Naive thymus-derived CD4-positive, alpha-beta T cell (primary cell): Measurements from ENCODE around the gene AKAP8L. TPM values are rescaled to one million over a fixed set of nuclear protein-coding genes. Genes with fewer than 3 reads are reported as not detected.
A peak's percentile ranks its signal among the peaks of the same experiment; 100 is the strongest.

ENCODE experiments used
- ATAC-seq: fragments of 150-1000 bp; cut with Tn5 transposase; 2 replicates; pipeline ENCODE4 v1.10.0; 2021; ENCODE audit warnings: mild to moderate bottlenecking, moderate library complexity
- CTCF ChIA-PET: fragments of 350-600 bp; sonication (Branson Sonifier 250); formaldehyde crosslinking; loops from one replicate; lab custom pipeline; 2021; ENCODE audit warnings: antibody characterized with exemption; lab: Charles Lee
- POLR2A ChIA-PET: fragments of 350-600 bp; sonication (Branson Sonifier 250); formaldehyde crosslinking; loops from one replicate; lab custom pipeline; 2021; ENCODE audit warnings: antibody characterized with exemption, inconsistent platforms; lab: Charles Lee
- DNase-seq, 9 donors: peaks; one replicate each; pipeline versions ENCODE4 v3.0.0 to v3.0.0-alpha.2; 2020 to 2022; ENCODE audit warnings: mixed read lengths in 1 of 9
- H3K27ac ChIP-seq: one replicate; pipeline ENCODE4 v1.7.0; 2013; ENCODE audit warnings: mild to moderate bottlenecking, low read depth, low read length, moderate library complexity
- H3K27me3 ChIP-seq, 2 donors: one replicate each; pipeline ENCODE4 v1.7.0; 2013; ENCODE audit warnings: low read length in 2 of 2, mild to moderate bottlenecking in 2 of 2, moderate library complexity in 2 of 2; ENCODE audit not compliant: control insufficient read depth in 2 of 2, insufficient read depth in 2 of 2
- H3K36me3 ChIP-seq, 3 experiments: 1 replicate in 2 of 3; 2 replicates in 1 of 3; pipeline ENCODE4 v1.7.0; 2013; ENCODE audit warnings: low read length in 3 of 3, mild to moderate bottlenecking in 3 of 3, moderate library complexity in 1 of 3; ENCODE audit not compliant: insufficient read depth in 3 of 3, control insufficient read depth in 2 of 3
- H3K4me1 ChIP-seq, 2 donors: one replicate each; pipeline ENCODE4 v1.7.0; 2013; ENCODE audit warnings: low read length in 2 of 2, mild to moderate bottlenecking in 2 of 2, moderate library complexity in 1 of 2; ENCODE audit not compliant: control insufficient read depth in 2 of 2, insufficient read depth in 2 of 2
- H3K4me3 ChIP-seq: 2 replicates; pipeline ENCODE4 v1.7.0; 2013; ENCODE audit warnings: mild to moderate bottlenecking, low read length
- H3K9me3 ChIP-seq, 3 experiments: 1 replicate in 2 of 3; 2 replicates in 1 of 3; pipeline ENCODE4 v1.7.0; 2013; ENCODE audit warnings: low read length in 3 of 3; ENCODE audit not compliant: control insufficient read depth in 2 of 3
- H3K27ac Mint-ChIP-seq, 9 donors: one replicate each; pipeline ENCODE4 v1.8.0; 2020 to 2022; ENCODE audit warnings: mixed read lengths in 9 of 9, mild to moderate bottlenecking in 8 of 9, moderate library complexity in 5 of 9, inconsistent platforms in 2 of 9
- H3K27me3 Mint-ChIP-seq, 5 donors: one replicate each; pipeline ENCODE4 v1.8.0; 2021 to 2022; ENCODE audit warnings: mixed read lengths in 5 of 5, mild to moderate bottlenecking in 1 of 5
- H3K36me3 Mint-ChIP-seq, 5 donors: one replicate each; pipeline ENCODE4 v1.8.0; 2020 to 2022; ENCODE audit warnings: mixed read lengths in 5 of 5, mild to moderate bottlenecking in 3 of 5, inconsistent platforms in 1 of 5
- H3K4me1 Mint-ChIP-seq, 7 donors: one replicate each; pipeline ENCODE4 v1.8.0; 2020 to 2022; ENCODE audit warnings: mixed read lengths in 7 of 7, mild to moderate bottlenecking in 3 of 7, inconsistent platforms in 1 of 7
- H3K4me3 Mint-ChIP-seq, 10 donors: one replicate each; pipeline ENCODE4 v1.8.0; 2020 to 2022; ENCODE audit warnings: mild to moderate bottlenecking in 10 of 10, mixed read lengths in 10 of 10, moderate library complexity in 6 of 10, inconsistent platforms in 2 of 10
- H3K9me3 Mint-ChIP-seq, 11 donors: one replicate each; pipeline ENCODE4 v1.8.0; 2020 to 2022; ENCODE audit warnings: mixed read lengths in 11 of 11, mild to moderate bottlenecking in 4 of 11, inconsistent platforms in 1 of 11, moderate library complexity in 1 of 11
- intact Hi-C, 2 donors: fragments of 100-400 bp; cut with micrococcal nuclease; formaldehyde crosslinking; loops; one replicate each; pipeline ENCODE4 v1.15.1; 2023
- polyA plus RNA-seq, 2 donors: library from polyadenylated mRNA; unstranded; fragments of 300-500 nt; fragmentation: Illumina TruSeq; gene quantifications; one replicate each; pipeline ENCODE4 v1.2.3, GENCODE V29; 2021
- total RNA-seq, 6 experiments: library from RNA in 5 of 6; stranded (reverse) in 5 of 6; gene quantifications; 1 replicate in 5 of 6; 2 replicates in 1 of 6; pipeline ENCODE4 v1.2.3 and lab custom pipeline; 2021 to 2026

AKAP8L gene
- total and polyA plus RNA-seq, 7 experiments from 2014 or later, result 39.9 to 208 (median 141) TPM

DNA sequence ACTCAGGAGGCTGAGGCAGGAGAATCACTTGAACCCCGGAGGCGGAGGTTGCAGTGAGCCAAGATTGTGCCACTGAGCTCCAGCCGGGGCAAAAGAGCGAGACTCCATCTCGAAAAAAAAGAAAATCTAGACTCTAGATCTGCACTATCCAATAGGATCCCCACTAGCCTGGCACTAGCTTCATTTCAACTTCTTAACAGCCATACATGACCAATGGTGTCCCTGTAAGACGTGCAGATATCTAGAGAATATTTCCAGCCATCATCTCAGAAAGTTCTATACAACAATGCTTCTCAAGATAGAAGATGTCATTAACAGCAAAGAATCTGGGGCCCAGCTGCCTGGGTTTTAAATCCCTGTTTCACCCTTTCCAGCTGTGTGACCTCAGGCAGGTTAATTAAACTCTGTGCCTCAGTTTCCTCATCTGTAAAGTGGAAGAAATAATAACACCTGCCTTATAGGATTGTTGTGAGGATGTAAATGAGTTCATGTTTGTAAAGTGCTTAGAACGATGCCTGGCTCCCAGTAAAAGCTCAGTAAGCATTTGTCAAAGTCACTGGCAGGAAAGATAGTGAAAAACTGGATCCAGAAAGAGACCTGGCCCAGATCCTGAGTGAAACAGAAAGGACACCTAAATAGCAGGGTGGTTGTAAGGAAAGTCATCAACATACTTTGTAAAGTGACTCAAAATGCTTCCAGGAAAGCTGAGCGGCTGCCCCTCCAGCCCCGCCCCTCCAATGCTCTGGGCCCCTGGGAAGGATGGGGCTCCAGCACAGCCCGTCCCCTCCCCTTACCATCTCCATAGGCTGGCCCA, 17.4 kb upstream of the AKAP8L start:
- peaks cover 13 to 22% (median 17%) of the 10 kb centered on the region in 7 donors for H3K4me1 Mint-ChIP-seq
- H3K4me3 ChIP-seq, result no peak overlapping the region
- H3K4me3 Mint-ChIP-seq, result no peak overlapping the region
- no peaks in the 10 kb centered on the region for H3K27me3 ChIP-seq
- peaks cover 0 to 2% (median 0%) of the 10 kb centered on the region in 5 donors for H3K27me3 Mint-ChIP-seq
- H3K9me3 Mint-ChIP-seq, result peaks cover 0 to 2% (median 0%) of the 10 kb centered on the region in 11 donors
- ChIA-PET POLR2A (interaction anchor here (0.9 to 2.4 kb wide), 3 partner anchors 14 to 17 kb away, joined by 7 to 12 read pairs (median 8); partner anchors contain the start of genes AKAP8L and WIZ), CTCF (interaction anchor here (0.7 to 1.0 kb wide), 4 partner anchors 9 to 137 kb away, joined by 3 read pairs; partner anchors contain the start of gene AKAP8L)
- H3K9me3 ChIP-seq, result no peaks in the 10 kb centered on the region
- peak overlapping the region in 1 of 9 donors; percentile 30 for H3K27ac Mint-ChIP-seq
- ATAC-seq, result no peak
- H3K36me3 Mint-ChIP-seq, result peaks cover 0 to 7% (median 0%) of the 10 kb centered on the region in 5 donors
- H3K4me1 ChIP-seq, result peaks cover 7 to 13% of the 10 kb centered on the region in 2 donors
- no peaks in the 10 kb centered on the region for H3K36me3 ChIP-seq
- no peak overlapping the region for H3K27ac ChIP-seq
- intact Hi-C loops, result no loop called here
- no peak for DNase-seq

DNA sequence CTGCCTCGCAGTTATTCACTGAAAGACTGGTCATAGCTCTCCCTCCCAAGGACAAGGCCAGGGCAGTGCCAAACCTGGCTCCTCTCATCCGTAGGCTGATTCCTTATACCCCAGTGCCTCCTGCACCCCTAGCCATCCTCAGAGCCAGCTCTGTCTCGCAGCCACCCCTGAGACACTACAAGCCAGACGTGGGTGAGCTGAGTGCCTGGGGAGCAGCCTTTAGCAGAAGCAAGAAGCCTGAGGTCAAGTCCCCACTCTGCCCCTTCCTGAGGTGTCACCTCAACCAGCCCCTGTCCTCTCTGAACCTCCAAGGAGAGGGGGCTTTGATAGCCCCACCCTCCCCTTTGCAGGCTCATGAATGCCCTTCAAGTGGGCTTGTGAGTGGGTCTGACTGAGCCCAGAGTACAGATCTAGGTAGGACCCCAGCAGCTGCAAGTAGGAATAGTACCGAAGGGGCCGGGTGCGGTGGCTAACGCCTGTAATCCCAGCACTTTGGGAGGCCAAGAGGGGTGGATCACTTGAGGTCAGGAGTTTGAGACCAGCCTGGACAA, 14.8 kb upstream of the AKAP8L start:
- H3K9me3 ChIP-seq, result no peaks in the 10 kb centered on the region
- H3K27ac Mint-ChIP-seq, result peak overlapping the region; percentile 85 to 98 (median 94)

DNA sequence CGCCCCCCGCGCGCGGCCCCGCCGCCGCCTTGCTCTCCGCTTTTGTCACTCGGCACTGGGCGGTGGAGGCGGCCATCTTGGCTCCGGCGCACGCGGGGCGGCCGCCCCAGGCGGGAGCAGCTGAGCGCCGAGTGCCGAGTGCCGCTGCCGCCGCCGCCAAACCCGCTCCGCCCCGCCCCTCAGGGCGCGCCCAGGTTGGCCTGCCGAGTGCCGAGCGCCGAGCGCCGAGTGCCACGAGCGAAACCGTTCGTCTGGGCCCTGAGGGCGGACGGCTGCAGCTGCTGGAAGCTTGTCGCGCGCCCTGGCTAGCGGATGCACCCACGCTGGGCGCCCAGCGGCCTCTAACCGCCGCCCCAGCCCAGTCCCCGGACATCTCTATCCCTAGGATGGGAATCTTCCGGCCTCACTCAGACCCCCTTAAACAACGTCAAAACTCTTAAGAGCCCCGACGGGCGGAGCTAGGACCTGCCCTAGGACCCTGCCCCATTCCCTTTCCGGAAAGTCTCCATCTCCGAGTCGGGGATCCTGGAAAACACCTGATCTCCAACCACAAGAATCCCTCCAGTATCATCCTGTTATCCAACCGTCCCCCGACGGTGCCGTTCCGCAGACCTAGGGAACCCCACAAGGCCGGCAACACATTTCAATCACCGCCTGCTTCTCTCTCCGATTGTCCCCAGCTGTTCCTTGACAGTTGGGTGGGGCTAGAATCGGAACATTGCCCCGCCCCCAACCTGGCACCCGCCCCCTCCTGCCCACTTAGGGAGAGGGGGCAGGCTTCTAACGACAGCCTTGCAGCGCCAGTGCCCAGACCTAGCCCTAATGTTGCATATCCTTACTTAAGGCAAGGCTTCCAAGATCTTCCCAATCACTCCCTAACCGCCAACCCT, 14.1 kb upstream of the AKAP8L start:
- intact Hi-C loops, result loop anchor here (1.0 to 2.0 kb wide), 9 partner anchors 14 to 123 kb away; partner anchors contain the start of genes AKAP8 (in 2 of the 2) and WIZ (in 1 of the 2)
- peak overlapping the region; percentile 90 for H3K27ac ChIP-seq
- peaks cover 0 to 21% (median 0%) of the 10 kb centered on the region in 3 experiments for H3K36me3 ChIP-seq
- Mint-ChIP-seq H3K9me3 (peaks cover 0 to 1% (median 0%) of the 10 kb centered on the region in 11 donors), H3K4me3 (peak overlapping the region; percentile 86 to 99 (median 97)), H3K27me3 (peaks cover 0 to 2% (median 0%) of the 10 kb centered on the region in 5 donors), H3K27ac (peak overlapping the region; percentile 85 to 98 (median 94)), H3K4me1 (peaks cover 24 to 32% (median 29%) of the 10 kb centered on the region in 7 donors), H3K36me3 (peaks cover 0 to 8% (median 0%) of the 10 kb centered on the region in 5 donors)
- peaks cover 15 to 26% of the 10 kb centered on the region in 2 donors for H3K4me1 ChIP-seq
- ChIA-PET CTCF (interaction anchor here (0.6 to 1.8 kb wide), 4 partner anchors 13 to 880 kb away, joined by 3 to 20 read pairs (median 4); partner anchors contain the start of gene AKAP8L), POLR2A (interaction anchor here (0.7 to 5.2 kb wide), 16 partner anchors 9 to 141 kb away, joined by 3 to 58 read pairs (median 4); partner anchors contain the start of genes AKAP8 and AKAP8L)
- no peaks in the 10 kb centered on the region for H3K9me3 ChIP-seq
- no peaks in the 10 kb centered on the region for H3K27me3 ChIP-seq
- peak; percentile 87 to 95 (median 92) for DNase-seq
- peak; percentile 99 for ATAC-seq
- peak overlapping the region; percentile 96 for H3K4me3 ChIP-seq

More for the DNA sequence above, 14.8 kb upstream of the AKAP8L start:
- DNase-seq, result no peak
- peaks cover 24 to 32% (median 28%) of the 10 kb centered on the region in 7 donors for H3K4me1 Mint-ChIP-seq
- H3K27me3 Mint-ChIP-seq, result peaks cover 0 to 2% (median 0%) of the 10 kb centered on the region in 5 donors
- ChIA-PET POLR2A (interaction anchor here (0.6 to 5.2 kb wide), 15 partner anchors 8 to 763 kb away, joined by 3 to 58 read pairs (median 5); partner anchors contain the start of genes AKAP8 and AKAP8L), CTCF (interaction anchor here (0.6 to 1.8 kb wide), 4 partner anchors 14 to 166 kb away, joined by 3 to 20 read pairs (median 4); partner anchors contain the start of gene AKAP8L)
- H3K4me3 ChIP-seq, result peak overlapping the region; percentile 96
- H3K4me3 Mint-ChIP-seq, result peak overlapping the region; percentile 86 to 99 (median 97)
- peaks cover 0 to 7% (median 0%) of the 10 kb centered on the region in 5 donors for H3K36me3 Mint-ChIP-seq
- ATAC-seq, result no peak
- no peaks in the 10 kb centered on the region for H3K27me3 ChIP-seq
- H3K4me1 ChIP-seq, result peaks cover 15 to 26% of the 10 kb centered on the region in 2 donors
- peak overlapping the region; percentile 90 for H3K27ac ChIP-seq
- H3K36me3 ChIP-seq, result peaks cover 0 to 14% (median 0%) of the 10 kb centered on the region in 3 experiments
- peaks cover 0 to 2% (median 0%) of the 10 kb centered on the region in 11 donors for H3K9me3 Mint-ChIP-seq
- intact Hi-C loops, result loop anchor here in 1 of 2 donors (2.0 kb wide), 2 partner anchors 15 to 33 kb away; partner anchors contain the start of gene WIZ

DNA sequence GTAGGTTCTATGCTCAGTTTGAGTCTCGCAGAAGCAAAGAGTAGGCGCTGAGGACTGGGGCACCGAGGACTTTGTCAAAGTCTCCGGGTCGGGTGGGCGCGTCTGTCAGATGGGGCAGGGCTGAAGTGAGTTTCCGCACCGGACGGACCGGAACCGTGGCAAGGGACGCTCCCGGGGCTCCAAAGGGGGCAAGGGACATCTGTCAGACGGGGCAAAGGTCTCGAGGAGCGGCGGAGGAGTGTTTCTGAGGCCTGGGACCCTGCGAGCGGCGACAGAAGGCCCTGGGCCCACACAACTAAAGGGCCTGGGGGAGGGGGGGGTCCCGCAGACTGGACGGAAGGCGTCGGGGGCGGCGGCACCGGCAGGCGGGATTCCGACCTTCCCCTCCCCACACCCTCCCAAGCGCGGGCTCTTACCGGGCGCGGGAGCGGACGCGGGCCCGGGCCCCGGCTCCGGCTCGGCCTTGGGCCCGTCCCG, 13.3 kb upstream of the AKAP8L start:
- Mint-ChIP-seq H3K9me3 (no peaks in the 10 kb centered on the region), H3K4me1 (peaks cover 24 to 32% (median 29%) of the 10 kb centered on the region in 7 donors), H3K27me3 (peaks cover 0 to 2% (median 0%) of the 10 kb centered on the region in 5 donors), H3K4me3 (peak overlapping the region; percentile 89 to 99 (median 94)), H3K36me3 (peaks cover 0 to 14% (median 7%) of the 10 kb centered on the region in 5 donors), H3K27ac (peak overlapping the region; percentile 86 to 97 (median 93))
- Histone ChIP-seq H3K36me3 (peaks cover 0 to 29% (median 0%) of the 10 kb centered on the region in 3 experiments), H3K9me3 (no peaks in the 10 kb centered on the region), H3K4me1 (peaks cover 15 to 26% of the 10 kb centered on the region in 2 donors), H3K27me3 (no peaks in the 10 kb centered on the region), H3K27ac (peak overlapping the region; percentile 81), H3K4me3 (peak overlapping the region; percentile 64)
- ChIA-PET CTCF (interaction anchor here (0.6 to 1.8 kb wide), 5 partner anchors 11 to 881 kb away, joined by 3 to 20 read pairs (median 3); partner anchors contain the start of gene AKAP8L), POLR2A (interaction anchor here (0.7 to 5.2 kb wide), 12 partner anchors 10 to 140 kb away, joined by 3 to 58 read pairs (median 6); partner anchors contain the start of genes AKAP8 and AKAP8L)
- DNase-seq (peak in 1 of 9 donors; percentile 46), ATAC-seq (peak; percentile 3)
- intact Hi-C loops, result loop anchor here (1.0 to 2.0 kb wide), 9 partner anchors 13 to 124 kb away; partner anchors contain the start of genes AKAP8 (in 2 of the 2) and WIZ (in 1 of the 2)

DNA sequence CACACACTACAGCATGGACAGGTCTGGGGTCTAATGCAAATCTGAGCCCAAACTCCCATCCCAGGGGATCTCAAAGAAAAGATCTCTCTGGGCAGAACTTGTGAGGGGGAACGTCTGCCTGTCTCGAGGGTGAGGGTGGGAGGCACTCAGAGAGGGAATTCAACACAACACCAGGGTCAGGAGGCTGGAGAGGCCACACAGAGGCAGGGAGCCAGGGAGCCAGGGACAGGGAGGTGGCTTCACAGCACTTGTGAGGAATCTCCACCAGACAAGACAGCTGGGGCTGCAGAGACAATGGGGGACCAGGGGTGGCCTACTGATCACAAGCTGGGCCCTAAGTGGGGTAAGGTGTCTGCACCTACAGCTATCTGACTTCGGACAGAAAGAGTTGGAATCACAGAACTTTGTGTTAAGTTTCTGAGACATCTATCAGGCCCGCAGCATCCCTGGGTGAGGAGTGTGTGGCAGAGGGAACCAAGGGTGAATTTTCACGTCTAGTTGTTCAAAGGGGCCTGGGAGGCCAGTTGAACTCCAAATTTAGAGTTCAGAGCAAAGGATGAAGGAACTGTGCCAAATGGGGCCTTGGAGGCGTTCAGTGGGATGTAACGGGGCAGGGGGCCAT, 12.7 kb upstream of the AKAP8L start:
- POLR2A ChIA-PET, result interaction anchor here (0.9 to 5.2 kb wide), 3 partner anchors 13 to 120 kb away, joined by 3 to 58 read pairs (median 7); partner anchors contain the start of gene AKAP8L
- Mint-ChIP-seq H3K36me3 (peaks cover 0 to 16% (median 10%) of the 10 kb centered on the region in 5 donors), H3K9me3 (no peaks in the 10 kb centered on the region), H3K27ac (peak overlapping the region; percentile 86 to 97 (median 93)), H3K27me3 (peaks cover 0 to 2% (median 0%) of the 10 kb centered on the region in 5 donors), H3K4me3 (peak overlapping the region; percentile 89 to 99 (median 94)), H3K4me1 (peaks cover 25 to 33% (median 29%) of the 10 kb centered on the region in 7 donors)
- Histone ChIP-seq H3K4me1 (peaks cover 15 to 26% of the 10 kb centered on the region in 2 donors), H3K9me3 (no peaks in the 10 kb centered on the region), H3K27ac (peak overlapping the region; percentile 81), H3K4me3 (peak overlapping the region; percentile 64), H3K27me3 (no peaks in the 10 kb centered on the region), H3K36me3 (peaks cover 0 to 34% (median 0%) of the 10 kb centered on the region in 3 experiments)
- CTCF ChIA-PET, result interaction anchor here (0.9 to 1.6 kb wide), 3 partner anchors 11 to 124 kb away, joined by 3 to 8 read pairs (median 3); partner anchors contain the start of gene AKAP8L
- ATAC-seq (no peak), DNase-seq (no peak)
- intact Hi-C loops, result loop anchor here (1.0 to 2.0 kb wide), 9 partner anchors 12 to 125 kb away; partner anchors contain the start of genes AKAP8 (in 2 of the 2) and WIZ (in 1 of the 2)
